ENCODE results near the gene KSR1.

The KSR1 gene

DNA sequence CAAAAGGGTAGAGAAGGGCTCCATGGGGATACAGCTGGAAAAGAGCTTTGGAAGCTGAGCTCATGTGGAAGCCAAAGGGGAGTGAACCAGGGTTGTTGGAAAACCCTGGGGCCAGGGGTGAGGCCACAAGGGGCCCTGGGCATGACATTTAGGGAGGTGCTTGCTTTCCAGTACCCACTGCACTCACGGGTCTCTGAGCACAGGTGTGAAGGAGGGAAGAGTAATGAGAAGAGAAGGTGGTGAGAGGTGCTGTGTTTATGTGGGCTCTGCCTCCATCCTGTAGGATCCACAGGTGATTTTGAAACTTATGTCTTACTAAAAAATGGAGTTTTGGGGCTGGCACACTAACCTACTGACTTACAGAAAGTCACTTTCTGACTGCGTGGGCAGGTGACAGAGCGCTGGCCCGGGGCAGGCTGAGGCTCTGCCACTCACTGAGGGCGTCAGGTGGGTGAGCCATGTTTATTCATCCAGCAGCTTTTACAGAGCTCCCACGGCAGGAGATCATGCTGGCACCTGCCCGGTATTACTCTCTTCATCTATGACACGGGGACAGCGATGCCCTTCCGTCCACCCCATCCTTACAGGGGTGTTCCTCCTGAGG, 18.9 kb downstream of the KSR1 start:
- DNase-seq = no peak

DNA sequence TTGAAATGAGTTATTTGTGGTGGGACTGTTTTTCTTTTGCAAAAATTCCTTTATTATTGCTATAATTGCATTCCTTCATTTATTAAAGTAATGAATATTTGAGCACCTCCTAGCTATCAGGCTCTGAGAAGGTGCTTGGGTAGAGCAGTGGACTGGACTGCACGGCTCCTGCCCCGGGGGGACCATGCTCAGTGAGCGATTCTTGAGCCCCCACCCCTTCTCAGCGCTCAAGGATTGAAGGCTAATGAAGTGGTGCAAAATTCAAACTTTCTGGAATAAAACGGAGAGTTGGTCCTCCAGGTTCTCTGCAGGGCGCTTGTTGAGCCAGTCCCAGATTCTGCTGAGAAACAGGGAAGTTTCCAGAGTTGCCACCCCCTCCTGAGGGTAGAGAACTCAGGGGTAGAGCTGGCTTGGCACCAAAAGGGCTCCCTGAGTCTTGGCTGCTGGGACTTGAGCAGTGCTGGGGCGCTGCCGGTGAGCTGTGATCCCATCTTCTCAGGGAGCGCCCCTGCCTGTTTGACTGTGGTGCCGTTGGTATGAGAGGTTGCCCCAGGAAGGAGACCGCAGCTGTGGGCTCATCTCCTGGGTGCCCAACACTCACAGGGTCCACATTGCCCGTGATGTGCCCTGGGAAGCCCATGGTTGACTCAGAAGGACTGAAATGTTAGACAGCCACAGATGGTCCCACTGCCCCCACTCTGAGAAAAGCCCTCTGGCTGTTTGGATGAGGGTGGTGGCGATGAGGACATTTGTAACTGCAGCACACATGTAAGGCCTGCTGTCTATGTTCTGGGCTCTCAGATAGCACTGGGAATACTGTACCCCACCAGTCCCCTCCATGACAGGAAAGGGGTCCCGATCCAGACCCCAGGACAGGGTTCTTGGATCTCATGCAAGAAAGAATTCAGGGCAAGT, 20.0 kb downstream of the KSR1 start:
- DNase-seq = no peak

DNA sequence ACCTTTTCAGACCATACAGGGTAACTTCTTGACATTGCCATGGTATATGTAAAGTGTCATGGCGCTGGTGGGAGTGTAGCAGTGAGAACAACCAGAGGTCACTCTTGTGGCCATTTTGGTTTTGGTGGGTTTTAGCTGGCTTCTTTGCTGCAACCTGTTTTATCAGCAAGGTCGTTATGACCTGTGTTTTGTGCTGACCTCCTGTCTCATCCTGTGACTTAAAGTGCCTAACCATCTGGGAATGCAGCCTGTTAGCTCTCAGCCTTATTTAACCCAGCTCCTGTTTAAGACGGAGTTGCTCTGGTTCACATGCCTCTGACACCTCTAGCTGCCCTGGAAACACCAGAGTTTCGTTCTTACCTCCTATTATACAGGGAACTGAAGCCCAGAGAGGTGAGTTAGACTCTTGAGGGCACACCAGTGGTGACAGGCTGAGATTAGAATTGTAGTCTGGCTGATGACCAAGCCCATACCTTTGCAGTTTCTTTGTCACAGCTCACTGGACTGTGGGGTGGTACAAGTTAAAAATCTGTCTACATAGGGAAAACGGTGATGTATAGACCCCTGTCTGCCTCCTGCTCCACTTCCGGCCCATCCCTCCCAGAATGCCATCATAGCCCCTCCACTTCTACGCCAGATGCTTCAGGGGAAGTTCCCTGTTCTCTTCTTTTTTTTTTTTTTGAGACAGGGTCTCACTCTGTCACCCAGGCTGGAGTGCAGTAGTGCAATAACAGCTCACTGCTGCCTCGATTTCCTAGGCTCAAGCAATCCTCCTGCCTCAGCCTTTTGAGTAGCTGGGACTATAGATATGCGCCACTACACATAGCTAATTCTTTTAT, 21.0 kb downstream of the KSR1 start:
- no peak for DNase-seq

DNA sequence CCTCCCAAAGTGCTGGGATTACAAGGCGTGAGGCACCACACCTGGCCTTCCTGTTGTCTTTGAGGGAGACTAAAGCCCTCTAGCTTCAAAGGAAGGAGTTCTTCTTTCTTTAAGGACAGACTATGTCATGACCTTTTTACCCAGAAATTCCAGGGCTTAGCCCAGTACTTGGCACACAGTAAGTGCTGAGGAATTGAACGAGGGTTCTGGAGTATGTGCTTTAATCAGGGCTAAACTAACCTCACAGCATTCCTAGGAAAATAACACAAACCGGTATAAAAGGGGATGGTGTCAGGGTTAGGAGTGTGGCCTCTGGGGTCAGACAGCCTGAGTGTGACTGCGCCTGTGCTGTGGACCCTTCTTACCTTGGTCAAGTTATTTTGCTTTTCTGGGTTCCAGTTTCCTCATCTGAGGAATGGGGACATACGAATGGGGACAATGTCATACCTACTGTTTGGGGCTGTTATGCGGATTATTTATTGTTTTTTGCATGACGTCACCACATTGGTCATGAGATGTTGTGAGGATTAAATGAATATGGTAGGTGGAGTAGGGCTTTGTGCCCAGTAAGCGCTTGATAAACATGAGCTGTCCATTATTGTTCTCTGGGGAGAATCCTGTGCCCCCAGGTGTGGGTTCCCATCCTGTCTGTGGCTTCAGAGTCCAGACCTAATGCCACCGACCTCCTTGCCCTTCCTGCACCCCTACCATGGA, 21.9 kb downstream of the KSR1 start:
- no peak for DNase-seq

DNA sequence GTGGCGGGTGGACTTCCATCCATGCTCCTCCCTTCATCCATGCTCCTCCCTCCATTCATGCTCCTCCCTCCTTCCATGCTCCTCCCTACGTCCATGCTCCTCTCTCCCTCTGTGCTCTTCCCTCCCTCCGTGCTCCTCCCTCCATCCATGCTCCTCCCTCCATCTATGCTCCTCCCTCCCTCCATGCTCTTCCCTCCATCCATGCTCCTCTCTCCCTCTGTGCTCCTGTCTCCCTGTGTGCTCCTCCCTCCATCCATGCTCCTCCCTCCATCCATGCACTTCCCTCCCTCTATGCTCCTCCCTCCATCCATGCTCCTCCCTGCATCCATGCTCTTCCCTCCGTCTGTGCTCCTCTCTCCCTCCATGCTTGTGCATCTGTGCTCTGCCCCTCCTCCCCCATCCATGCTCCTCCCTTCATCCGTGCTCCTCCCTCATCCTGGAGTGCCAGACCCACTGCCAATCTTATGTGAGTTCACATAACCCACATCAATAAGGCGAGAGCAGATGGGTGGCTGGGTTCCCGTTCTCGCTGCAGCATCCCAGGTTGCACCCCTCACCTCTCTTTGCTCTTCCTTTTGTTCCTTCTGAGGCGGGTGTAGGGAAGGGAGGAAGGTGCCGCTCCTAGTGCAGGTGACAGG, 22.8 kb downstream of the KSR1 start:
- DNase-seq = no peak

DNA sequence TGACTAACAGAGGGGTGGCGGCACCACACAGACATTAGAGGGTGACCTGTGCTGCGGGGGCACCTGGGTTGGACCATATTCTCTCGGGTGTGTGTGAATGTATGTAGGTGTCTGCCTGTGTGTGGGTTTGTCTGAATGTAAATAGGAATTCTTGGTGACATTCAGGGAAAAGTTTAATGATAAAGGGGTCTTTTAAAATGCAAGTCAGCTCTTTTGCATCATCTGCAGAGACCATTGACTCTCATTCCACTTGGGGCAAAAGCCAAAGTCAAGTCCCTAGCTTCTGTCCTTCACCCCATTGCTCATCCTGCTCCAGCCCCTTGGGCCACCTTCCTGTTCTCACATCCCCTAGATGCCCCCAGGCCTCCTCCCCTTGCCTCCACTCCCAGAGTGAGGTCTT, 23.6 kb downstream of the KSR1 start:
- no peak for DNase-seq

DNA sequence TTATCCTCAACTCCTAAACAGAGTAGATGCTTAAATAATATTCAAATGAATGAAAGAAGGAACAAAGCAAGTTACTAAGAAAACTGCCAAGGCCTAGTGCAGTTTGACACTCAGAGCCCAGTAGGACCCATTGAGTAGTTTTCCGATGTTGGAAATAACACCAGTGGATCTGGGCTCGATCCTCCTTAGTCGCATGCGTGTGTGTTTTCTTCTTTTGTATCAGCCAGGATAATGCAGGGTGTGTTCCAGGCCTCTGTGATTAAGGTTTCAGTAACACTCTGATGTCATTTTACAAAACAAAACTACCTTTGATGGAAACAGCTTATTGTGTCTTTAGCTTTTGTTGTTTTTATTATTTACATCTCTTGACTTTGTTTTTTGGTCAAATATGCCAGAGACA, 24.5 kb downstream of the KSR1 start:
- DNase-seq = no peak

DNA sequence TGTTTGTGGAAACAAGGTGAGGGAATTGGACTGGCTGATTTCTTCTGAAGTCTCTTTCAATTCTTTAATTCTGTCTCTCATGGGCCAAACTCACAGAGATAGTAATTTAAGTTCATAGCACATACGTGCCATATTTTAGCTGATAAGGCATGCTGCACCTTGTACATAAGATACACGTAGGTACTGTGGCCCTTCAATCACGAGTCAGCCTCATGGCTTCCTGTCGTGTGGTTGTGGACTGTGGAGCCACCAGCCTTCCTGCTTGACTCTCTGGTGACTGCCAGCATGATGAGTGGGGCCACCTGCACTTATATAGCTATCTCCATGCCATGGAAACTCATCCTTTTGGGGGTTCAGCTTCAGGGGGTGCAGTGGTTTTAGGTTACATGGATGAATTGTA, 25.1 kb downstream of the KSR1 start:
- DNase-seq = no peak

DNA sequence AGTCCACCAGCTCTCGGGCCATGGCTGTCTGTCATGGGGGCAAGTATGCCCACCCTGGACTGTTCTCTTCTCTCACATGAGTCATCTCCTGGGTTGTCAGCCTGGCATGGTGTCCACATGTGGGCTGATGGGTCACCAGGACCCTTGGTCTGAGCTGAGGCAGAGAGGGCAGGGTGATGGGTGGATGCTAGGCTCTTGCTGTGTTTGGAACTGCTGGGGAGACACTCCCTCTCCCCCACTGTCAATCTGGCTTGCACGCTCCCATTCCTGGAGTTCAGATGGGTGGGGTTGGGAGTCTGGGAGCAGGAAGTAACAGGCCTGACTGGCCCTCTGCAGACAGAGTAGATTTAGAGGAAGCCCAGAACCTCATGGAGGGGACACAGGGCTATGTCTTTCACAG, 28.9 kb downstream of the KSR1 start:
- no peak for DNase-seq

DNA sequence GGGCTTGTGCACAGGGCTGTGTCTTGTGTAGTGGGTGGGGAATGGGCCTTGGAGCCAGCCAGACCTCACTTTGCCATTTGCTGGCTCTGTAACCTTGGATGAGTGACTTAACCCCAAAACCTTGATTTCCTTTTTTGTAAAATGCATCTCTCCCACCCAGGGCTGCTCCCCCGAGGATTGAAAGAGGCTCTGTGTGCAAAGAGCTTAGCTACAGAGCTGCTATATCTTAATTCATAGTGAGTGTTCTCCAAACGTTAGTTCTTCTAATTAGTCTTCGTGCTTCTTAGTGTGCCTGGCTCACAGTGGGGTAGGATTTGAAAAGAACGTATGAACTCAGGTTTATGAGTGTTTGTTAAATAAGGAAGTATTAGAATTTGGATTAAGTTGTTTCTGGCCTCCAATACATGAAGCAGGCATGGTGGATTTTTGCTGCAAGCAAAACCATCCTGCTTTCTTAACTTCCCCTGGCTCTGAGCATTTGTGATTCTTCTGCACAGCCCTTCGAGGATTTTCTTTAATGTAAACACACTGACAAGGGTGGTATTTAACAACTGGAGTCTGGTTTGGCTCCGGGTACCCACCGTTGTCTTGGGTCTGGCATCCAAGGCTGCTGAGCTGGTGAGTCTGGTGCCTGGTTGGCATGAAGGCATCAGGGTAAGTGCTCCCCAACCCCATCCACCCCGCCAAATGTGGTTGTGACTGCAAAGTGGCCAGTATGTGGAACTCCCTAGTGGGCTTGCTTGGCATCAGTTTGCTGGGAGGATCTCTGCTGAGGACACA, 29.7 kb downstream of the KSR1 start:
- DNase-seq = no peak

DNA sequence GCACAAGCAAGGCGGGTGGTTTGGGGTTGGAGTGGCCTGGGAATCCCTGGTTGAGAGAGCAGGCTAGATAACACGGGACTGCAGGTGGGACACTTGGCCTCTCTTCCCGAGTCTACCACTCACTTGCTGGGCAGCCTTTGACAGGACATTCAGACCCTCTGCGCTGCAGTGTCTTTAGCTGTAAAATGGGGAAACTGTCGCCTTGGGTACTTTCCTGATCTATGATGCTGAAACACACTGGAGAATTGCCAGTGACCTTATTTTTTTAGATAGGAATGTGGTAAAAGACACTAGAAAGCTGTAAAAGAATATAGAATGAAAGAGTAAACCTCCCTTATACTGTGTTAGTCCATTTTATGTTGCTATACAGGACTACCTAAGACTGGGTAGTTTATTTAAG, 30.5 kb downstream of the KSR1 start:
- DNase-seq = no peak

DNA sequence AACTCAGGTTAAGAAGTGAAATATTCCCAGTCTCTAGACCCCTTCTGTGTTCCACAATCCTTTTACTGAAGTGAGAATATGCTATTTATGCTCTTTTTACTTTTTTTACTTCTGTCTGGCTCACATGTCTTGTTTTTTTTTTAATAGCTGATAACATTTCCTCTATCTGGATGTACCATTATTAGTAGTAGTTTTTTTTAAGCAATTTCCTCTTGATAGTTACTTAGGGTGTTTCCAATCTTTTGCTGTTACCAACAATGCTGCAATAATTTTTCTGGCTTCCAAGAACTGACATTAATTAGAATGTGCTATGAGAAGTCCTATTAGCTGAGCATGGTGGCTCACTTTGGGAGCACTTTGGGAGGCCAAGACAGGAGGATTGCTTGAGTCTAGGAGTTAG, 32.0 kb downstream of the KSR1 start:
- no peak for DNase-seq

DNA sequence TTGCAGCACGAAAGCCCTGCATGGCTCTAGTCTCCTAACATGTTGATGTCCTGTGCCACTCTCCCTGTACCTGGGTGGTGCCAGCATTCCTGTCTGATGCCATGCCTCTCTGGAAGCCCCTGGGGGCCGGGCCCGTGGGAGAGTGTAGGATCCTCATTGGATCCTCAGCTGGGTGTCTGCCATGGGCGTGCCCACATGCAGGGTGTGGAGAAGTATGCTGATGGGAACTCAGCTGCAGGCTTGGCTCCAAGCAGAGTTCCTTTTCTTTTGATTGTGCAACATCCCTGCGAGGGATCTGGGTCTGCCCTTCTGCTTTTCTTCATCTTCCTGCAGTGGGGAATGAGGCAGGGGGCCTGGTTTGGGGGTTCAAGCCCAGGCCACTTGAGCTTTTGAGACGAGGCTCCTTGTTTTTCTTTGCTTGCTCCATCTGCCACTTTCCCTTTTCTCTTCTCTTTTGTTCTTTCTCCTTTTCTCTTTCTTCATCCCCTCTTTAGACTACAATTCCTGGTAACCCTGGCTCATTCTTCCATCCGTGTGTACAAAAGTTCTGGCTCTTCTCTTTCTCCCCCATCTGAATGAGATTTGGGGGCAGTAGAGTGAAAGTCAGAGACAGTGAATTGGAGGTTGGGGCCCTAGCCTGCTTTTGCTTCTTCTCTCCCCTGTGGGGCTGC, 32.9 kb downstream of the KSR1 start:
- DNase-seq = no peak

DNA sequence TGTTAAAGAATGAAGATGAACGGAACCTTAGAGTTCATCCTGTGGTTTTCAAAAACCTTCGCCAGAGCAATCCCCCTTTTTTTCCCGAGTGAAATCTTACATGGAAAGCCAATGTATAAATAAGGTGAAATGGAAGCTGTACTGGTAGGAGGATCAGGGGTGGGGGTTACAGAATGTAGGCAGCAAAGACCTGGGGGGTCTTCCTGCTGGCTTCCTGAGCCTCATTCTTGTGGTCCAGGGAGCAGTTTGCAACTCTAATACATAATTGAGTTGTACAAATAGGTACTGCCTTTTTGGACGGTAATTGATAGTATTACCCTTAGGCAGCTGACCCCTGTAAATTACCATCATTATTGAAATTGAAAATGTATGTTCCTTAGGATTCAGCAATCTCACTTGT, 34.1 kb downstream of the KSR1 start:
- no peak for DNase-seq

DNA sequence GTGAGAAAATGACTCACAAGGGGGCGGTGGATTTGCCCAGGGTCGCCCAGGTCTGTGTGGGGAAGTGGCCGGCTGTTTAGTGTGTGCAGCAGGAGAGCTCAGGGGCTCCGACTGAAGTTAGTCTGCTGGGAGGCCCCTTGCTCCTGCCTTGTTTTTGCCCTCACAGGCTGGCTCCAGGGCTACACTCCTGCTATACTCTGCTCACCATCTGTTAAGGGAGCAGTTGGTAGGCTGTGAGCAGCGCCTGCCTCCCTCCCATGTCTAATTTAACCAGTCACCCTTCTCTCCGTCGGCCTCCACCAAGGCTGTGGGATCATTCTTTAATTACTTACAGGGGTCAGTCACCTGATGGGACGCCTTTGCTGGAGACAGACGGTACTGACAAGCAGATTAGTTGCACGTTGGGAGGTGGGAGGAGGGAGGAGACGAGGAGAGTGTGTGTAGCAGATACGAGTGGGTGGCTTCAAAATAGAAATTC, 35.5 kb downstream of the KSR1 start:
- peak; percentile 73 for DNase-seq

DNA sequence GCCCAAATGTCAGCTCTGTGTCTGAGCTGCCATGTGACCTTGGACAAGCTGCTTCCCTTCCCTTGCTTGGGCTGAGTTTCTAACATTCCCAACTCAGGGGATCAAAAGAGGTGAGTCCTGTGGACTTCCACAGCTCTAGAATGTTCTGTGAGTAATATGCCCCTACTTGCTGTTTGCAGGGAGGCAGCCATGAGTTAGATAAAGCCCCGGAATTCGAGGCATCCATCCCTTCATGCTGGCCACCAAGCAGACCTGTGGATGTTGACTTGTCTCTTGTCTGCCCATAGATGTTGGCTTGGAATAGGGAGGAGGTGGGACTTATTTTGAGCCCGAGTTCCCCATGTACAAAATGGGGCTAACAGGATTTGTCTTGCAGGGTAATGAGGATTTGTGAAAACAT, 36.2 kb downstream of the KSR1 start:
- no peak for DNase-seq

DNA sequence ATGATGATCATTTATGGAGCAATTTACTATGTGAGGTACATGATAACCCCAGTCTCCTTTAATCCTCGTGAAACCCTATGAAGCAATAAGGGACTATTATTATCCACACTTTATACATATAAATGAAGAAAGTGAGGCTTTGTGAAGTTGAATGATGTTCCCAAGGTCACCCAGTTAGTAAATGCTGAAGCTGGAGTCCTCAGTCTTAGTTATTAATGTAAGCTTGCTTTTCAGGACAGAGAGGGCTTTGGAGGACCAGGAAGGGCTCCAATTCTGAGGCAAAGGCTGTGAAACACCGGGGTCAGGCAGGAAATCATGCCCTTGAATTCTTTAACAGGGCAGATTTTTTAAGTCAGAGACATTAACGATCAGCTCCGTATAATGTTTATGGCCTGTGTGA, 36.8 kb downstream of the KSR1 start:
- DNase-seq = no peak

DNA sequence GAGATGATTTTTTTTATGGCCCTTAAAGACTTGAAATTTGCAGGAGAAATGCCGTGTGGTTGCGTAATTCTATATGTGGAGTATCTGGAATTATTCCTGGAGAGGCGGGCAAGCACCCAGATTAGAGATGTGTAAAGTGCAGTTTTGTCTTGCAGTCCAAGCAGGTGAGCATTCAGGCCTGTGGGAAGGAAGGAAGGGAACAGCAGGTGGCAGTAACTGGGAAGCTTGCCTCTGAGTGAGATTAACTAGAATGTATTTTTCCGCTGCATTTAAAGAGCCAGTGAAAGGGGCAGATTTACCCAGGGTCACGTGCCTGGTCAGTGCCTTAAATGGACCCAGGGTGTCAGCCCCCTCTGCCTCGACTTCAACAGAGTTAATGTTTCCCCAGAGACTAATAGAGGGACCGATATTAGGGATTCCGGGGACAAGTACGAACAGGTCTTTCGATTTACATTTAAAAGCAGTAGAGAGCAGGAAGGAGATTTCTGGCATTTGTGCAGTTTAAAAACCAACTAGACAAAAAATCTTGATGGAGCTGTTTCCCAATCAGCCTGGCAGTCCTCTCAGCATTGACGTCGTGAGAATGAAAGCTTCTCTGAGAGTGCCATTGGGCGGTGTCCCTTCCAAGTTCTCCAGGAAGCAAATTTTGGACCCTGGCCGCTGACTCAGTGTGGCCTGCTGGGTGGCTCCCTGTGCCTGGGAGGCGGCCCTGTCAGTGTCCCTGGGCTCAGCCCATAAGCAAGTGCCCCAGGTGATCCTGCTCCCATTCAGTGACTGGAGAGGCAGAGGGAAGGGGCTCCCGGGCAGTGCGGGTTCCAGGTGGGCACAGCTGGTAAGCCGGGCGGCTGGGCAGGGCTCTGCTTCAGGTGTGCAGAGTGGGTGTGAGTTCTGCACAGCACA, 38.2 kb downstream of the KSR1 start:
- peak; percentile 77 for DNase-seq

DNA sequence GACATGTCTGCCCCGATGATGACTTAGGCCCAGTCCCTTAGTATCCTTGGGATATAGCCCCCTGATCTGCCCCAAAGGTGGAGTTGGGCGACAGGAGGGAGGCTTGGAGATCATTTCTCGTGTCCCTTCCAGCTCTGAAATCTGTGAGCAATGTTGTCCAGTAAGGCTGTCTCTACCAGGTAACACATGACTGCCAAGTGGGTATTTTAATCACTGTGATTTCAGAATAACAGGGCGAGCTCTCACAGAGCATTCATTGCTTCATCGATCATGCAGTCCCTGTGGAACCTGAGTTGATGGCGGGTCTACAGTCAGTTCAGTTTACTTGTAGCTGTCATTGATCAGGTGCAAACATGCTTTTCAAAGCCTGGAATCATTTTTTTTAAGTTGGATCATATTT, 39.2 kb downstream of the KSR1 start:
- DNase-seq = no peak

DNA sequence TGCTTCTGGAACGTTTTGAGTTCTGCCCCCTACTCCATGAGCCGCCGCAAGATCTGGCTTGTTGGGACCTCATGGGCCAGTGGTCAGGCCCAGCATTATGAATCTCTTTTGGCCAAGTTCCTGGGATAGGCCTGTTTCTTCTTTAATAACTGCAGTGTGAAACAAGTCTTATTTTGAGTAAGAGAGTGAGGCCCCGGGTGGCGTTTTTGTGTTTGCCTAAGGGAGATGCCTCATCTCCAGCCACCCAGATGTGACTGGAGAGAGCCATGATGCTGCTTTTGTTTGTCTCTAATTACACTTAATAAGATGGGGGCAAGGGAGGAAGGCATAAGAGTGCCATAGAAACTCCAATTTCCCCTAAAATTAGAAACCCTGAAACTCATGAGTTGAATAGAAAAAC, 39.8 kb downstream of the KSR1 start:
- DNase-seq = no peak

Data from islet precursor cell (in vitro differentiated cells).